Measurements from ENCODE around the gene DISC1.

GRCh38 chr1:231808116-231808515 lies 181.5 kb downstream of the DISC1 start:
- TF ChIP-seq ARNT (IDR thresholded peaks at IDR 0.05) (no peak), SUZ12 (IDR thresholded peaks at IDR 0.05) (no peak), BHLHE40 (IDR thresholded peaks at IDR 0.05; ENCODE audit: borderline replicate concordance) (no peak), CTBP1 (IDR thresholded peaks at IDR 0.05; ENCODE audit: borderline replicate concordance) (no peak), ELF4 (IDR thresholded peaks at IDR 0.05) (no peak), FOXM1 (IDR thresholded peaks at IDR 0.05; ENCODE audit: borderline replicate concordance) (no peak), TARDBP (IDR thresholded peaks at IDR 0.05) (no peak)
